ENCODE results near the gene PLOD3. TPM values are rescaled to one million over a fixed set of nuclear protein-coding genes. Genes with fewer than 3 reads are reported as not detected.
"Not testable (repeated sequence)": the region's sequence is repeated elsewhere in the genome, so short reads cannot be mapped to it uniquely, and the experiment has no call there.

The PLOD3 gene
- total RNA-seq, 1 experiment from 2014 or later, result 83.7 TPM

GRCh38 chr7:101205901-101206664 is 11.3 kb downstream of the PLOD3 start (continued):
- TF ChIP-seq, protein P1, sequence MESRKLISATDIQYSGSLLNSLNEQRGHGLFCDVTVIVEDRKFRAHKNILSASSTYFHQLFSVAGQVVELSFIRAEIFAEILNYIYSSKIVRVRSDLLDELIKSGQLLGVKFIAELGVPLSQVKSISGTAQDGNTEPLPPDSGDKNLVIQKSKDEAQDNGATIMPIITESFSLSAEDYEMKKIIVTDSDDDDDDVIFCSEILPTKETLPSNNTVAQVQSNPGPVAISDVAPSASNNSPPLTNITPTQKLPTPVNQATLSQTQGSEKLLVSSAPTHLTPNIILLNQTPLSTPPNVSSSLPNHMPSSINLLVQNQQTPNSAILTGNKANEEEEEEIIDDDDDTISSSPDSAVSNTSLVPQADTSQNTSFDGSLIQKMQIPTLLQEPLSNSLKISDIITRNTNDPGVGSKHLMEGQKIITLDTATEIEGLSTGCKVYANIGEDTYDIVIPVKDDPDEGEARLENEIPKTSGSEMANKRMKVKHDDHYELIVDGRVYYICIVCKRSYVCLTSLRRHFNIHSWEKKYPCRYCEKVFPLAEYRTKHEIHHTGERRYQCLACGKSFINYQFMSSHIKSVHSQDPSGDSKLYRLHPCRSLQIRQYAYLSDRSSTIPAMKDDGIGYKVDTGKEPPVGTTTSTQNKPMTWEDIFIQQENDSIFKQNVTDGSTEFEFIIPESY (IDR thresholded peaks at IDR 0.05; ENCODE audit: extremely low read depth, insufficient replicate concordance, low read length), result no peak
- TF ChIP-seq SIN3A (IDR thresholded peaks at IDR 0.05; ENCODE audit: low read depth) (no peak), FOSL1 (IDR thresholded peaks at IDR 0.05; ENCODE audit: low read depth) (no peak), YY1 (IDR thresholded peaks at IDR 0.05; ENCODE audit: extremely low read depth, insufficient replicate concordance, low read depth, low read length) (no peak), SRF (IDR thresholded peaks at IDR 0.05; ENCODE audit: low read depth) (no peak), ZFX (IDR thresholded peaks at IDR 0.05) (no peak), EZH2 (IDR thresholded peaks at IDR 0.05) (no peak)

DNA sequence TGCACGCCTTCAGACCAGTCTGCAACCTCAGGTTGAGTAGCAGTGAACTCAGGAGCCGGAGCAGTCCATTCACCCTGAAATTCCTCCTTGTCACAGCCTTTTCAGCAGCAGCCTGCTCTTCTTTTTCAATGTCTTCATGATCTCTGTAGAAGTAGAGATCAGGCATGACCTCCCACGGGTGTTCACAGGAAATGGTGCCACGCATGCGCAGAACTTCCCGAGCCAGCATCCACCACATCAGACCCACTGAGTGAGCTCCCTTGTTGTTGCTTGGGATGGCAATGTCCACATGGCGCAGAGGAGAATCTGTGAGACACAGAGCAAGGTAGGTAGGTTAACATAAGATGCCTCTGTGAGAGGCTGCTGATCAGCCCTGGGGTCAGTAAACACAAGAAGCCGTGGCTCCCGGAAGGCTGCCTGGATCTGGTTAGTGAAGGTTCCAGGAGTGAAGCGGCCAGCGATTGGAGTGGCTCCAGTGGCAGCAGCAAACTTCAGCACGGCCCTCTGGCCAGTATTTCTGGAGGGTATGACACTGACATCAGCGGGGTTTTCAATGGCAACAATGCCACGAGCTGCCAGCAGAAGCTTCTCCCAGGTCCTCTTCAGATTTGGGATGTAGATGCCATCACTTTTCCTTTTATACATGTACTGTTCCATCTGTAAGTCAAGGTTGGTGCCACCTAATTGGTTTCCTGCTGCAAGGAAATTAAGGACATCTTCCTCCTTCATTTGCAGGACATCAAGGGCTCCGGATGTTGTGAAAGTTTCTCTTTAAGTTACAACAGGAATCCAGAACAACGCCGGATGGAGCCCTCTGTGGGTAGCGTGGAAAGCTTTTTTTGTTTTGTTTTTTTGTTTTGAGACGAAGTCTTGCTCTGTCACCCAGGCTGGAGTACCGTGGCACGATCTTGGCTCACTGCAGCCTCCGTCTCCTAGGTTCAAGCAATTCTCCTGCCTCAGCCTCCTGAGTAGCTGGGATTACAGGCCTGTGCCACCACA is 13.3 kb downstream of the PLOD3 start:
- H3K79me2 ChIP-seq (ENCODE audit: insufficient read depth, low read length); H3K9me3 ChIP-seq (ENCODE audit: control insufficient read depth in 1 of 2, insufficient read depth in 1 of 2, low read depth in 1 of 2, low read length in 2 of 2); H3K27me3 ChIP-seq (ENCODE audit: insufficient read depth, low read length); H3K36me3 ChIP-seq (ENCODE audit: control insufficient read depth in 1 of 2, insufficient read depth in 2 of 2, low read length in 2 of 2); H4K20me1 ChIP-seq (ENCODE audit: insufficient read depth); ATAC-seq; H3K4me1 ChIP-seq (ENCODE audit: control insufficient read depth in 1 of 2, insufficient read depth in 2 of 2, low read length in 2 of 2); H3K27ac ChIP-seq (ENCODE audit: low read depth, low read length); H3K4me3 ChIP-seq (replicated peaks in 1 of 2; ENCODE audit: low read depth in 1 of 2, low read length in 2 of 2); H2AFZ ChIP-seq (ENCODE audit: low read depth, low read length, poor library complexity, severe bottlenecking); BruUV-seq (replicated peaks); intact Hi-C loops (cut with micrococcal nuclease); H3K9me2 ChIP-seq (ENCODE audit: insufficient read depth); DNase-seq (ENCODE audit: low read depth, low spot score); H3K9ac ChIP-seq (ENCODE audit: low read length); RAD21 ChIA-PET (ENCODE audit: low non-redundant PET in 1 of 2, low total read pairs in 2 of 2, uncharacterized antibody in 2 of 2, unreplicated experiment in 2 of 2); POLR2A ChIA-PET; H3K4me2 ChIP-seq (ENCODE audit: low read length): not testable (repeated sequence)
- CTCF ChIA-PET, result interaction anchor here (2.3 kb wide), 1 partner anchor 12 kb away, joined by 13 read pairs; no protein-coding TSS in a partner anchor

Measured in HCT116 (cell line).